Measurements from ENCODE around the gene FOXL3.

FOXL3 gene

GRCh38 chr7:314853-315252, 24.9 kb downstream of the FOXL3 start:
- ATAC-seq (no peak), DNase-seq (no peak)
- Mint-ChIP-seq H3K4me1 (no peaks in the 10 kb centered on the region), H3K27ac (no peak overlapping the region), H3K9me3 (no peaks in the 10 kb centered on the region), H3K4me3 (no peak overlapping the region), H3K27me3 (peaks cover 75% of the 10 kb centered on the region)

DNA sequence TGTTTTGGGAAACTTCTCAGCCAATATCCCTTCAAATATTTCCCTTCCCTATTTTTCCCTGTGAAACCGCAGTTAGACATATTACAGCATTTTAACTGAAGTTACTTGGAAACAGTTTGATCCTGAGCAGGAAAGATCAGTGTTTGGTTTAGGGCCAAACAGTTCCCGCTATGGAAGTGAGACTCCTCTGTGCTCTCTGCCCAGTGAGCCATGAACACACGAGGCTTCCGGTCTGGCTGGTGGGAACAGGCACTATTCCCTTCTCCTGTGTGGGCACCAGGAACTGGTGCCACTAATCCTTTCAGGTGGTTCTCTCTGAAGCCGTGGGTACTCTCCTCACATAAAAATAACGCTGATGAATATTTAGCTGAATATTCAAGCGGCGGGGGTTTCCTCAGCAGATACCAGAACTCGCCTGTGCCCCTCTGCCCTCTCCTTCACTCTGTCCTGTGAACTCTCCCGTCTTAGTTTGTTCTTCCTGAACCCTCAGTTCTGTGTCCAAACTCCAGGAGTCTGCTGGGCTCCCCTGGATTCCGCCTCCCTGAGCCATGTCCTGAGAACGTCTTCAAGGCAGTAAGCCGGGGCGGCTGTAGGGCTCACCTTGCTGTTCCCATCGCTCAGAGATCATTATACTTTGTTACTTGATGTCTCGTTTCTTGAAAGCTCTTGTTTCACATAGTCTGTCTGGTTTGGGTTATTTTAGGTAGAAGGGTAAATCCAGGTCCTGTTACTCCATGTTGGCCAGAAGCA, 25.7 kb downstream of the FOXL3 start:
- H3K4me1 Mint-ChIP-seq = no peaks in the 10 kb centered on the region
- H3K4me3 Mint-ChIP-seq = no peak overlapping the region
- DNase-seq (no peak), ATAC-seq (no peak)
- no peaks in the 10 kb centered on the region for H3K9me3 Mint-ChIP-seq
- H3K27me3 Mint-ChIP-seq = peaks cover 84% of the 10 kb centered on the region
- no peak overlapping the region for H3K27ac Mint-ChIP-seq

DNA sequence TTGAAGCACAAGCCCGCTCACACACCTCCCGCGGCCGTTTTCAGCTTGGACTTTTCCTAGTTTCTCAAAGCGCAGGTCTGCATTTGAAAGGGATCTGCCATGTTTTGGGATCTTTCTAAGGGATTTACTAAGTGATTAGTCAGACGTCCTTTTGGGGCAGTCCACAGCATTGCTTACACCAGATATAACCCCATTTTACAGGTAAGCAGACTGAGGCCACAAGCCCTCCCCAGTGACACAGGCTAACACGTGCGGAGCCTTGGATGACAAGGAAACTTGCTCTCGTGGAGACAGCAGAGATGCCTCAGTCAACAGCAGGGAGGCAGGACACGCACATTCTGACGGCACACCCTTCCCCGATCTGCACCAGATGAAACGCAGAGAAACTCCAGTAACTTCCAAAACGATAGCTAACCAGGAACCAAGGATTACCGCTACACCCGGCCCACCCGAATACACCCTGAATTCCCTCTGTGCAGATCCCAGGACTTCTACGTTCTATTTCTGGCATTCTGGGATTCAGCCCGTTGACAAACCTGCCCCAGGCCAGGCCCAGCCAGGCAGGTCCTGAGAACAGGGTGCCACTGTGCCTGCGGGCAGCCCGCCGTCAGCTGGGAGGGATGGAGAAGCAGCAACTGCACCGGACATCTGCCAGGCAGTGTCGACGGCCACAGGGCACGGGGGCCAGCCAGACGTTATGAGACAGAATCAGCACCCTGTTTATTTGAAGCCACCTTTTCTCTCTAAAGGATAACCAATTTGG, 27.9 kb downstream of the FOXL3 start:
- Mint-ChIP-seq H3K27me3 (peaks cover 79% of the 10 kb centered on the region), H3K4me3 (no peak overlapping the region), H3K9me3 (no peaks in the 10 kb centered on the region), H3K4me1 (peaks cover 10% of the 10 kb centered on the region), H3K27ac (no peak overlapping the region)
- ATAC-seq = no peak
- no peak for DNase-seq

GRCh38 chr7:318476-318875, 28.5 kb downstream of the FOXL3 start:
- DNase-seq (no peak), ATAC-seq (no peak)
- Mint-ChIP-seq H3K4me3 (no peak overlapping the region), H3K4me1 (peaks cover 10% of the 10 kb centered on the region), H3K9me3 (no peaks in the 10 kb centered on the region), H3K27ac (no peak overlapping the region), H3K27me3 (peaks cover 74% of the 10 kb centered on the region)

DNA sequence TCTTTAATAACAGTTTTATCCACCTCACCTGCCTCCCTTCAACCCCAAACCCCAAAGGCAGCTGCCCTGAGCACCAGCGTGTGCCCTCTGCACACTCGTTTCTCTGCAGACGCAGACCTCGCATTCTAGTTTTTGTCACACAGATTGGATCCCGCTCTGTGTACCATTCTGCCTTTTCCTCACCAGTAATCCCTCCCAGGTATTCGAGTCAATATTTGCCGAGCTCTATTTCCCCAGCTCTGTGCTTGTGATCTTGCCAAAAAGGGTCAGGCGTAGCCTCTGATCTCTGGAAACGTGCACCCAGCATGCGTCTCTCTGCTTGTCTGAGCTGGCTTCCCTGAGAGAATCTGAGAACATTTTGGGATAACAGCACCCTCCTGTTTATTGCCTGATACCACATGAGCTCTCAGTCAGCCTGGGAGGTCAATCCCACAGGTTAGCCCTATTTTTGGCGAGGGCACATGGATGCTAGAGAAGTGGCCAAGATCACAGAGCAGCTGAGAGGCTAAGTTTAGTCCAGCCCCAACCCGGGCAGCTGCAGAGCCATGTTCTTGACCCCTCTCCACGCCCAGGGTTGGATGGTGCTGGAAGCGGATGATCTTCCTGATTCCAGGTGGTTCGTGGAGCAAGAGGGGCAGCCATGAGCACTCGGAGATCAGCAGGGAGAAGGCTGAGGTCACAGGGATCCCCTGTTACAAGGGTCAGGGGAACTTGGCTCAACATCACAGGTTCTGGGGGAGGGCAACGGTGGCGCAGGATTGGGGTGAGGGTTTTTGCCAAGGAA, 29.1 kb downstream of the FOXL3 start:
- peaks cover 10% of the 10 kb centered on the region for H3K4me1 Mint-ChIP-seq

GRCh38 chr7:320297-320696, 30.3 kb downstream of the FOXL3 start:
- H3K4me3 Mint-ChIP-seq = no peak overlapping the region

More for the DNA sequence above, 29.1 kb downstream of the FOXL3 start:
- no peak overlapping the region for H3K27ac Mint-ChIP-seq
- ATAC-seq (no peak), DNase-seq (no peak)
- H3K27me3 Mint-ChIP-seq = peaks cover 68% of the 10 kb centered on the region
- H3K9me3 Mint-ChIP-seq = no peaks in the 10 kb centered on the region
- H3K4me3 Mint-ChIP-seq = no peak overlapping the region

GRCh38 chr7:322111-322671, 32.2 kb downstream of the FOXL3 start:
- DNase-seq = peak; percentile 82 to 90
- Mint-ChIP-seq H3K4me3 (no peak overlapping the region), H3K4me1 (peaks cover 15% of the 10 kb centered on the region), H3K27ac (no peak overlapping the region), H3K27me3 (peaks cover 49% of the 10 kb centered on the region), H3K9me3 (peaks cover 0 to 10% of the 10 kb centered on the region in 2 donors)
- ATAC-seq = peak; percentile 91

More at GRCh38 chr7:320297-320696, 30.3 kb downstream of the FOXL3 start:
- DNase-seq (no peak), ATAC-seq (no peak)
- Mint-ChIP-seq H3K27me3 (peaks cover 66% of the 10 kb centered on the region), H3K4me1 (peaks cover 15% of the 10 kb centered on the region), H3K9me3 (no peaks in the 10 kb centered on the region), H3K27ac (no peak overlapping the region)

DNA sequence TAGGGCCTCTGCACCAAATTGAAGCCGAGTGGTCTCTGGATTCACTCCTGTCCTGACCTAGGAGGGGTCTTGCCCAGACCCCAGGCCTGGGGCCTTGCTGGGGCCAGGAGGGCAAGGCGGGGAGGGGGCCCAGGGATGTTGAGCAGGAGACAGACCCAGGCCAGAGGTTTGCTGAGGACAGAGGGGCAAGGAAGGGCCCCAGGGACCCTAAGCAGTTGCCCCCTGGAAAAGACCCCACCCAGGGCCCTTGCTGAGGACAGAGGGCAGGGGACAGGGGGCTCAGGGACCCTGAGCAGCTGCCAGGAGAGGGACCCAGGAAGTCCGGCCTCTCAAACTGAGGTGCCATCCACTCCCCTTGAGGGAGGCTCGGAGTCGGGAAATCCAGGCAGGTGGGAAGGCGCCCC, 32.7 kb downstream of the FOXL3 start:
- H3K4me3 Mint-ChIP-seq = no peak overlapping the region
- peaks cover 44% of the 10 kb centered on the region for H3K27me3 Mint-ChIP-seq
- H3K9me3 Mint-ChIP-seq = peaks cover 0 to 10% of the 10 kb centered on the region in 2 donors
- no peak for DNase-seq
- H3K27ac Mint-ChIP-seq = no peak overlapping the region
- H3K4me1 Mint-ChIP-seq = peaks cover 15% of the 10 kb centered on the region
- ATAC-seq = peak; percentile 13

GRCh38 chr7:323410-323809, 33.4 kb downstream of the FOXL3 start:
- H3K4me1 Mint-ChIP-seq = peaks cover 15% of the 10 kb centered on the region
- DNase-seq (no peak), ATAC-seq (no peak)
- H3K27me3 Mint-ChIP-seq = peaks cover 37% of the 10 kb centered on the region
- no peak overlapping the region for H3K27ac Mint-ChIP-seq
- no peak overlapping the region for H3K4me3 Mint-ChIP-seq
- H3K9me3 Mint-ChIP-seq = peaks cover 0 to 10% of the 10 kb centered on the region in 2 donors

DNA sequence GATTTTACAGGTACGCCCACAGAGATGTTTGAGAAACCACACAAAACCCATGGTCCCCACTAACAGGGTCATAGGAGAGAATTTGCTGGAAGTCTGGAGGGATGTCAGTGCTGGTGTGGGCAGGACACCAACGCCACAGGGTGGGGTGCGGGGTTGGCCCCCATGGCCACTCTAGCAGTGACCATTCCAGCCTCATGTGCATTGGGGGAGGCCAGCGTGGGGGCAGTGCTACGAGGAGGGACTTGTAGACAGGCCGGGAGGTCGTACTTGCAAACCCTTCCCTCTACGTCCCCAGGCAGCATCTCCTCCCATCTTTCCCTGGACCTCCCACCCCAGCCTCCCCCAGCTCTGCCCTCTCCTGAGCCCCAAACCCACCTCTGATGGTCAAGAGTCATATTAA, 34.0 kb downstream of the FOXL3 start:
- Mint-ChIP-seq H3K27me3 (peaks cover 31% of the 10 kb centered on the region), H3K27ac (no peak overlapping the region), H3K9me3 (peaks cover 0 to 10% of the 10 kb centered on the region in 2 donors), H3K4me3 (no peak overlapping the region), H3K4me1 (peaks cover 15% of the 10 kb centered on the region)
- DNase-seq (no peak), ATAC-seq (no peak)

- H3K27ac Mint-ChIP-seq = peak overlapping the region; percentile 3 to 82
Measured at GRCh38 chr7:325051-325798, 35.3 kb downstream of the FOXL3 start.

DNA sequence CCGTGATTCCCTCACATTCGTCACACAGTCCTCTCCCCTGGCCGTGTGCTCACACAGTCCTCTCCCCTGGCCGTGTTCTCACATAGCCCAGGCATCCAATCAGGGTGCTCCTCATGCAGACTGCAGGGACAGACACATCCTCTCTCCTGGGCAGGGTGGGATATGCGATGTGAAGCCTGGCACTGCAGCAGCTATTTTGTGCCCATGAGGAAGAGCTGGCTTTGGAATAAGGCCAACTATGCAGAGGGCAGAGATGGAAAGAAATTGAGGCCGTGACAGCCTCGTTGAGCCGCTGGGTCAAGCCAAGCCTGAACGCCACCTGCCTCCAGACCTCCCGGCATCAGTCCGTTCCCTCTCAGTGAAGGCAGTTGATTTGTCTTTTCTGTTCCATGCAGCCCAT, 35.8 kb downstream of the FOXL3 start:
- ATAC-seq (no peak), DNase-seq (no peak)
- Mint-ChIP-seq H3K27me3 (peaks cover 13% of the 10 kb centered on the region), H3K4me3 (no peak overlapping the region), H3K4me1 (peaks cover 15% of the 10 kb centered on the region), H3K9me3 (peaks cover 0 to 10% of the 10 kb centered on the region in 2 donors), H3K27ac (peak overlapping the region; percentile 3 to 82)

More at GRCh38 chr7:325051-325798, 35.3 kb downstream of the FOXL3 start:
- Mint-ChIP-seq H3K9me3 (peaks cover 0 to 10% of the 10 kb centered on the region in 2 donors), H3K4me1 (peaks cover 15% of the 10 kb centered on the region), H3K27me3 (peaks cover 19% of the 10 kb centered on the region), H3K4me3 (no peak overlapping the region)
- no peak for DNase-seq
- no peak for ATAC-seq

- DNase-seq (no peak), ATAC-seq (no peak)
- peaks cover 9% of the 10 kb centered on the region for H3K27me3 Mint-ChIP-seq
- no peak overlapping the region for H3K4me3 Mint-ChIP-seq
- H3K4me1 Mint-ChIP-seq = peaks cover 15% of the 10 kb centered on the region
- H3K9me3 Mint-ChIP-seq = peaks cover 0 to 10% of the 10 kb centered on the region in 2 donors
- H3K27ac Mint-ChIP-seq = no peak overlapping the region
Measured at GRCh38 chr7:326273-326672, 36.3 kb downstream of the FOXL3 start.

GRCh38 chr7:326809-327232, 36.9 kb downstream of the FOXL3 start:
- no peak overlapping the region for H3K27ac Mint-ChIP-seq
- no peak for ATAC-seq
- peaks cover 3% of the 10 kb centered on the region for H3K27me3 Mint-ChIP-seq
- peaks cover 14% of the 10 kb centered on the region for H3K4me1 Mint-ChIP-seq
- peaks cover 0 to 10% of the 10 kb centered on the region in 2 donors for H3K9me3 Mint-ChIP-seq
- no peak overlapping the region for H3K4me3 Mint-ChIP-seq
- DNase-seq = no peak

Measured in stimulated activated naive CD8-positive, alpha-beta T cell treated with anti-CD3 and anti-CD28 coated beads, Interleukin-15, amount 100 ng/mL, for 72 hours (primary cell).